ENCODE data around the gene FGF1. TPM values are rescaled to one million over a fixed set of nuclear protein-coding genes. Genes with fewer than 3 reads are reported as not detected.

FGF1 gene
- total RNA-seq, 1 donor from 2014 or later: 0.08 TPM

DNA sequence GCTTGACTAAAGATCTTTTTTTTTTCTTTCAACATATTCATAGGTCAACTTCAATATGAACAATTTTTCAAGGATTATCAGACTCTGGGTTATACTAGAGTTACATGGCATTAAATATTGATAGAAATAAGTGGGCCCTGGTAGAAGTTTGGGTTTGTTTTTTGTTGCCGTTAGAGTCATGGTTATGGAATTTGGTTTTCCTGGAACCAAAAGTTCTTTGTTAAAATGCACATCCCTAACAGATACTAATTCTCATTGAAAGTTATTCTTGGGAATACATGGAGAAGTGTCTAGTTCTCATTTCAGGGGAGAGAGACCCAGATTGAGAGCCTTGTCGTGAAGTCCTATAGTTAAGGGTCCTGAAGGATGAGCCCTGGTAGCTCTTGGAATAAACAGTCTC, 124.9 kb downstream of the FGF1 start:
- H3K27ac Mint-ChIP-seq: no peak overlapping the region
- H3K27me3 Mint-ChIP-seq (ENCODE audit: insufficient read depth): peaks cover 6% of the 10 kb centered on the region
- H3K36me3 Mint-ChIP-seq (ENCODE audit: low read depth): no peaks in the 10 kb centered on the region
- no peak for DNase-seq (ENCODE audit: low spot score)
- no peaks in the 10 kb centered on the region for H3K4me1 Mint-ChIP-seq (ENCODE audit: low read depth)
- no peaks in the 10 kb centered on the region for H3K9me3 Mint-ChIP-seq
- no peak overlapping the region for H3K4me3 Mint-ChIP-seq
- intact Hi-C loops (cut with micrococcal nuclease): no loop called here

- Mint-ChIP-seq H3K4me1 (ENCODE audit: low read depth) (peaks cover 6% of the 10 kb centered on the region), H3K27ac (no peak overlapping the region), H3K4me3 (no peak overlapping the region), H3K9me3 (no peaks in the 10 kb centered on the region), H3K36me3 (ENCODE audit: low read depth) (no peaks in the 10 kb centered on the region), H3K27me3 (ENCODE audit: insufficient read depth) (peaks cover 51% of the 10 kb centered on the region)
- DNase-seq (ENCODE audit: low spot score): no peak
- intact Hi-C loops (cut with micrococcal nuclease): no loop called here
These were observed 133.8 kb downstream of the FGF1 start for GRCh38 chr5:142552107-142552506.

GRCh38 chr5:142551338-142552067, 134.4 kb downstream of the FGF1 start:
- Mint-ChIP-seq H3K4me1 (ENCODE audit: low read depth) (peaks cover 6% of the 10 kb centered on the region), H3K27ac (no peak overlapping the region), H3K4me3 (no peak overlapping the region), H3K36me3 (ENCODE audit: low read depth) (no peaks in the 10 kb centered on the region), H3K27me3 (ENCODE audit: insufficient read depth) (peaks cover 51% of the 10 kb centered on the region), H3K9me3 (no peaks in the 10 kb centered on the region)
- intact Hi-C loops (cut with micrococcal nuclease): loop anchor here (2.0 kb wide), 1 partner anchor 559 kb away; no protein-coding TSS in a partner anchor
- DNase-seq (ENCODE audit: low spot score): no peak

DNA sequence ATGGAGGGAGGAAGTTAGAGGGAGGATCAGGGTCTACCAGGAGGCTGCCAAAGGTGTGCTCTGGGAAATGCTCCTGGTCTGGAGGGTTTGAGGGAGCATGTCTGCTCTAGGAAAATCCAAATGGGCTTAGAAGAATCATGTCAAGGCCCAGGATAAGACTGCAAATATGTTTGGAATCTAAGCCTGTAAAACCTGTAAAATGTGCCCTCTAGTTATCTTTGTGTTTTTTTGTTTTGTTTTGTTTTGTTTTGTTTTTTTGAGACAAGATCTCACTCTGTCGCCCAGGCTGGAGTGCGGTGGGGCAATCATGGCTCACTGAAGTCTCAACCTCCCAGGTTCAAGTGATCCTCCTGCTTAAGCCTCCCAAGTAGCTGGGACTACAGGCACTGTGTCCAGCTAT, 135.4 kb downstream of the FGF1 start:
- H3K9me3 Mint-ChIP-seq: no peaks in the 10 kb centered on the region
- peaks cover 46% of the 10 kb centered on the region for H3K27me3 Mint-ChIP-seq (ENCODE audit: insufficient read depth)
- DNase-seq (ENCODE audit: low spot score): no peak
- intact Hi-C loops (cut with micrococcal nuclease): loop anchor here (2.0 kb wide), 1 partner anchor 558 kb away; no protein-coding TSS in a partner anchor
- H3K4me1 Mint-ChIP-seq (ENCODE audit: low read depth): peaks cover 6% of the 10 kb centered on the region
- H3K36me3 Mint-ChIP-seq (ENCODE audit: low read depth): no peaks in the 10 kb centered on the region
- no peak overlapping the region for H3K27ac Mint-ChIP-seq
- H3K4me3 Mint-ChIP-seq: no peak overlapping the region

DNA sequence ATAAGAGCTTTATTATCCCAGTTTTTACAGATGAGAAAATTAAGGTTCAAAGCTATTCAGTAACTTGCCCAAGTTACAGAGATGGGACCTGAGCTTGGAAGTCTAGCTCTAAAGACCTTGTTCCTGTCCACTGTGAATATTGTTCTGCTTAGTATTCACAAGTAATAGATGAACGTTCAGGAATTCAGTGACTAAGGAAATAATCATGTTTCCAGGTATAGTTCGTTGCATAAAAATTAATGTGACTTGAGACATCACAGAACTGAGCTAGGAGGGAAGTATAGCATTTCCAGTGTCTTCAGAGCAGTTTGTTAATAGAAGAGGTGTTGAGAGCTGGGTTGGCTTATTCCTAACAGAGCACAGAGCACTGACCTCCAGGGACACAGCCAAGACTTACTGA, 136.1 kb downstream of the FGF1 start:
- Mint-ChIP-seq H3K4me3 (no peak overlapping the region), H3K36me3 (ENCODE audit: low read depth) (no peaks in the 10 kb centered on the region), H3K27me3 (ENCODE audit: insufficient read depth) (peaks cover 46% of the 10 kb centered on the region), H3K27ac (no peak overlapping the region), H3K4me1 (ENCODE audit: low read depth) (peaks cover 6% of the 10 kb centered on the region), H3K9me3 (no peaks in the 10 kb centered on the region)
- no peak for DNase-seq (ENCODE audit: low spot score)
- intact Hi-C loops (cut with micrococcal nuclease): loop anchor here (2.0 to 5.0 kb wide), 2 partner anchors 233 to 557 kb away; no protein-coding TSS in a partner anchor

DNA sequence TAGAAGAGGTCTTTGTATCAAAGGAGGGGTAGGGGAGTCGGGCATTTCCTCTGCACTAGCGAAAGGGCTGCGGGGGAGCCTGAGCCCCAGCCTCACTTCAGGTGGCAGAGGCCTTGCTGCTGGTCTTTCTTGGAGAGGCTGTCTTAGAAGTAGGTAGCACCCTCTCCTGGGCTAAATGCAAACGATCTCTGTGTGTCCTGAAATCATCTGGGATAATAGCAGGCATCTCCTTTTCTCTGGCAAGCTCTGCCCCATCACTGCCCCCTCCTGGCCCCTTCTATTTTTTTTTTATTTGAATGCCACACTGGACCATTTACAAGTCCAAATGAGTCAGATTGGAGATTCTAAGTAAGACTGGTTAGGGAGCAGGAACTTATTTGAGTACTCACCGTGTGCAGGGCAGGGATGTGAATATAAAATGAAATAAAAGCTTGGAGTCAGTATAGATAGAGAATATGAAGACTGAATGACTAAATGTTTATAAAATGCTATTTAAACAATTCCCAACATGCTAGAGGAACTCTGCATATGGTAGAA, 137.1 kb downstream of the FGF1 start:
- peaks cover 37% of the 10 kb centered on the region for H3K27me3 Mint-ChIP-seq (ENCODE audit: insufficient read depth)
- intact Hi-C loops (cut with micrococcal nuclease): loop anchor here (1.0 to 5.0 kb wide), 2 partner anchors 232 to 397 kb away; no protein-coding TSS in a partner anchor

DNA sequence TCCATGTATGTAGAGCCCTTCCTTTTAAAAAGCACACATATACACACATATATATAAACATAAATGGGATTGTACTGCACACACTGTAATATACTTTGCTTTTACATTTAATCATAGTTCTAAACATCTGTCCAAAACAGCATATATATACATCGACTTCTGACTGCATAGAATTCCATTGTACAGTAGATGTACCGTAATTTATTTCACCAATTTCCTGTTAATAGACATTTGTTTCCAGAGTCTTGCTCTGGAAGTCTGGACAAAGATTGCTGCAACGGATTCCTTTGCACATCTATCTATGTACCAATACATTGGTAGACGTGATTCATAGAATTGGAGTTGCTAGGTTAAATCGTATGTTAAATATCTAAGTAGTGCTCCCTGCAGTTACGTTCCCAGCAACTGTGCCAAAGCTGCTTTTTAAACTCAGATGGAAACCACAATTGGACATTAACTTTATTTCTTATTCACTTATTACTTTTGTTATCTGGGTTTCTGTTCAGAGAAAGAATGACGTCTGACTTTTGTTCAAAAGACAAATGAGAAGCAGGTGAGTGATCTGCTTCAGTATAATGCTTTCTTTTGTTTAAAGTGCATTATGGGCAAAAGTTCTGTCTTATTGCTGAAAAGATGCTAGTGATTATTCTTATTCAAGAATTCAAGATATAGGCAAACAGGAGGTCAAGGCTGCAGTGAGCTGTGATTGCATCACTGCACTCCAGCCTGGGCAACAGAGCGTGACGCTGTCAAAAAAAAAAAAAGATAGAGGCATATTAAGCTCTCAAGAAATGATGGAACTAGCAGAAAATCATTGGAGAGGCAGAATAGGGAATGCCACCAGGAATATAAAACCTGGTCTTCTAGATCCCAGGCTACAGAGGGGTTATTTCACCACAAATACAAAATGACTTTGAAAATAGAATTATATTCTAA, 138.2 kb downstream of the FGF1 start:
- Mint-ChIP-seq H3K4me1 (ENCODE audit: low read depth) (peaks cover 6% of the 10 kb centered on the region), H3K27me3 (ENCODE audit: insufficient read depth) (peaks cover 33% of the 10 kb centered on the region), H3K27ac (no peak overlapping the region), H3K36me3 (ENCODE audit: low read depth) (no peaks in the 10 kb centered on the region), H3K9me3 (no peaks in the 10 kb centered on the region), H3K4me3 (no peak overlapping the region)
- intact Hi-C loops (cut with micrococcal nuclease): loop anchor here (1.0 to 5.0 kb wide), 2 partner anchors 230 to 395 kb away; no protein-coding TSS in a partner anchor
- no peak for DNase-seq (ENCODE audit: low spot score)

More for the DNA sequence above, 137.1 kb downstream of the FGF1 start:
- peaks cover 6% of the 10 kb centered on the region for H3K4me1 Mint-ChIP-seq (ENCODE audit: low read depth)
- no peak overlapping the region for H3K27ac Mint-ChIP-seq
- no peaks in the 10 kb centered on the region for H3K9me3 Mint-ChIP-seq
- no peaks in the 10 kb centered on the region for H3K36me3 Mint-ChIP-seq (ENCODE audit: low read depth)
- H3K4me3 Mint-ChIP-seq: no peak overlapping the region
- DNase-seq (ENCODE audit: low spot score): no peak

GRCh38 chr5:142545650-142546322, 140.1 kb downstream of the FGF1 start:
- intact Hi-C loops (cut with micrococcal nuclease): loop anchor here (5.0 kb wide), 1 partner anchor 228 kb away; no protein-coding TSS in a partner anchor
- Mint-ChIP-seq H3K27me3 (ENCODE audit: insufficient read depth) (peaks cover 21% of the 10 kb centered on the region), H3K27ac (no peak overlapping the region), H3K4me3 (no peak overlapping the region), H3K36me3 (ENCODE audit: low read depth) (no peaks in the 10 kb centered on the region), H3K9me3 (no peaks in the 10 kb centered on the region), H3K4me1 (ENCODE audit: low read depth) (peaks cover 6% of the 10 kb centered on the region)
- DNase-seq (ENCODE audit: low spot score): no peak

GRCh38 chr5:142544946-142545649, 140.8 kb downstream of the FGF1 start:
- H3K9me3 Mint-ChIP-seq: no peaks in the 10 kb centered on the region
- no peak overlapping the region for H3K4me3 Mint-ChIP-seq

DNA sequence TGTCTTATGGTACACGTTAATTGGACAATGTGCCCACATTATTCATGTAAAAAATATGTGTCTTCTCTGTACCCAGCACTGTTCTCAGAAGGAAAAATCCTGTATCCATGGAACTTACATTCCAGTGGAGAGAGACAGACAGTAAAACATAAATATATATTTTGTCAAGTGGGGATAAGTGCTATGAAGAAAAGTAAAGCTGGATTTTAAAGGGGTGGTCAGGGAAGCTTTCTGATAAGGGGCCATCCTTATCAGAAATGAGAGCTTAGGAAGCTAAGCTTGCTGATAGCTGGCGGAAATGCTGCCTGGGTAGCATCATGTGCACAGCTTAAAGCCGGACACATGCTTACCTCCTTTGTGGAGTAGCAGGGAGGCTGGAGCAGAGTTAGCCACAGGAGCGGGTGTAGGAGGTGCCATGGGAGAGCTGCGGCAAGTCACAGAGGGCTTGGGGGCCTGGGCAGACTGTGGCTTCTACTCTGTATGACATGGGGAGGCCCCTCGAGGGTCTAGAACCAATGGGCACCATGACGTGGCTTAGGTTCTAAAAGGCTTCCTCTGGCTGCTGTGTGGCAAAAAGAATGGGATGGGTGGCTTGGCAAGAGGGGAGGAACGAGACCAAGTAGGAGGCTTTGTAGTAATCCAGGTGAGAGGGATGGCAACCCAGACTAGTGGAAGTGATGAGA, 141.7 kb downstream of the FGF1 start:
- DNase-seq (ENCODE audit: low spot score): no peak
- Mint-ChIP-seq H3K9me3 (no peaks in the 10 kb centered on the region), H3K27ac (no peak overlapping the region), H3K4me1 (ENCODE audit: low read depth) (peaks cover 6% of the 10 kb centered on the region), H3K36me3 (ENCODE audit: low read depth) (no peaks in the 10 kb centered on the region), H3K4me3 (no peak overlapping the region), H3K27me3 (ENCODE audit: insufficient read depth) (peaks cover 24% of the 10 kb centered on the region)
- intact Hi-C loops (cut with micrococcal nuclease): no loop called here

More at GRCh38 chr5:142544946-142545649, 140.8 kb downstream of the FGF1 start:
- peaks cover 6% of the 10 kb centered on the region for H3K4me1 Mint-ChIP-seq (ENCODE audit: low read depth)
- no peak for DNase-seq (ENCODE audit: low spot score)
- H3K36me3 Mint-ChIP-seq (ENCODE audit: low read depth): no peaks in the 10 kb centered on the region
- intact Hi-C loops (cut with micrococcal nuclease): loop anchor here (5.0 kb wide), 1 partner anchor 228 kb away; no protein-coding TSS in a partner anchor
- H3K27ac Mint-ChIP-seq: no peak overlapping the region
- peaks cover 22% of the 10 kb centered on the region for H3K27me3 Mint-ChIP-seq (ENCODE audit: insufficient read depth)

GRCh38 chr5:142542906-142543305, 143.0 kb downstream of the FGF1 start:
- Mint-ChIP-seq H3K4me1 (ENCODE audit: low read depth) (no peaks in the 10 kb centered on the region), H3K36me3 (ENCODE audit: low read depth) (no peaks in the 10 kb centered on the region), H3K4me3 (no peak overlapping the region), H3K27me3 (ENCODE audit: insufficient read depth) (peaks cover 20% of the 10 kb centered on the region), H3K27ac (no peak overlapping the region), H3K9me3 (no peaks in the 10 kb centered on the region)
- intact Hi-C loops (cut with micrococcal nuclease): no loop called here
- no peak for DNase-seq (ENCODE audit: low spot score)

Measured in activated T-helper 1 cell treated with anti-CD3 and anti-CD28 coated beads, Interleukin-12 subunit alpha, Interleukin-12 subunit beta, Interleukin-2, Interleukin-4 antibody, amounts not matched to agents 30 ng/mL and 10 ng/mL and 1 ng/mL, durations not matched to agents 14 hours and 24 hours and 36 hours (primary cell).